Measurements from ENCODE around the gene PNLDC1.

- no peak for TF ChIP-seq CTCF (IDR thresholded peaks at IDR 0.05)
- no peak for TF ChIP-seq POLR2A (IDR thresholded peaks at IDR 0.05)
Measured at GRCh38 chr6:159837511-159837910, 37.4 kb downstream of the PNLDC1 start.

Measured in heart left ventricle (tissue), 13 donors.